Measurements from ENCODE around the gene CCSER1.
"Not testable (repeated sequence)": the region's sequence is repeated elsewhere in the genome, so short reads cannot be mapped to it uniquely, and the experiment has no call there.

CCSER1 gene

GRCh38 chr4:91519155-91519554 is 1392.0 kb downstream of the CCSER1 start:
- DNase-seq (ENCODE audit: low read depth, low spot score) = no peak

GRCh38 chr4:91525621-91526020 is 1398.4 kb downstream of the CCSER1 start:
- no peak for DNase-seq (ENCODE audit: low read depth, low spot score)

- no peak for DNase-seq (ENCODE audit: low read depth, low spot score)
These were observed 1399.9 kb downstream of the CCSER1 start for GRCh38 chr4:91527056-91527455.

- DNase-seq (ENCODE audit: low read depth, low spot score) = no peak
These were observed 1440.4 kb downstream of the CCSER1 start for GRCh38 chr4:91567594-91567993.

- no peak for DNase-seq (ENCODE audit: low read depth, low spot score)
These were observed 1450.7 kb downstream of the CCSER1 start for GRCh38 chr4:91577864-91578263.

GRCh38 chr4:91590260-91590659 is 1463.1 kb downstream of the CCSER1 start:
- no peak for DNase-seq (ENCODE audit: low read depth, low spot score)

DNA sequence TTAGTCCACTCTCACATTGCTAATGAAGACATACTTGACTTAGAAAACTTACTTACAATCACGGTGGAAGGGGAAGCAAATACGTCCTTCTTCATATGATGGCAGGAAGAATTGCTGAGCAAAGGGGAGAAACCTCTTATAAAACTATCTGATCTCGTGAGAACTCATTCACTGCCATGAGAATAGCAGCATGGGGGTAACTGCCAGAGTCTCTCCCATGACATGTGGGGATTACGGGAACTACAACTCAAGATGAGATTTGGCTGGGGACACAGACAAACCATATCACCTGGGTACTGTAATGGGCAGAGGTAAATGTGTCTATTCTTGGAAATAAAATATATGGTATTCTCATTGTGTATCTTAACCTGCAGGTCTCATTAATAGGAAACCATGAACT is 1464.9 kb downstream of the CCSER1 start:
- DNase-seq (ENCODE audit: low read depth, low spot score) = no peak

DNA sequence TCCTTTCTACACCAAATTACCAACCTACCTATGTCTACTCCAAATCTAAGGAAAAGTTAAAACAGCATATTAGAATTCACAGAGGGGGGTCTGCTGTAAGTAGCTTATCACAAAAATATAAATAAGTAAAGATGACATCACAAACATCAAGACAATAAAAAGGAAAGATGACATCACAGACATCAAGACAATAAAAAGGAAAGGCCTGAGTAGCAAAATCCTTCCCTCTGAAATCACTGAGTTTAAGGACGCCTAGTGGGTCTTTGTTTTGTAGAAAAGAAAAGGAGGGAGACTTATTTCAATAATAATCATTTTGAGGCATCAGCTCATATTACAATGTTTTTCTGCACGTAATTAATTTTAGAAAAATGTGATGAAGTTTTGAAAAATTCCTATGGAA is 1469.5 kb downstream of the CCSER1 start:
- no peak for DNase-seq (ENCODE audit: low read depth, low spot score)

GRCh38 chr4:91598696-91599095 is 1471.5 kb downstream of the CCSER1 start:
- no peak for DNase-seq (ENCODE audit: low read depth, low spot score)

DNA sequence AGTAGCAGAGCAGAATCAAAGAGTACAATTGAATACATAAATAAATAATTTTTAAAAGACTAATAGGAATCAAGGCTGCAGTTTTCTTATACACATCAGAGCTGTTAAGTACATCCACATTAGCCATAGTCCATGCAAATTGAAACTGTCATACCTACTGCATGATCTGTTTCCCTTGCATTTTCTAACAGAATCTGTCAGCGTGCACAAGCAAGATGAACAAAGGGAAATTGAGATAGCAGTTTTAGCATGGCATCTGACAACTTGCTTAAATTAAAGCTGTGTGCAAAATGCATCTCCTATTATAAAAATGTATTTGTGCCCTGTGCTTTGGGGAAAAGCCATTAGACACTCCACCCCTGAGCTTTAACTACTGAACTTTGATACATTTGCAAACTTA is 1473.1 kb downstream of the CCSER1 start:
- no peak for DNase-seq (ENCODE audit: low read depth, low spot score)

DNA sequence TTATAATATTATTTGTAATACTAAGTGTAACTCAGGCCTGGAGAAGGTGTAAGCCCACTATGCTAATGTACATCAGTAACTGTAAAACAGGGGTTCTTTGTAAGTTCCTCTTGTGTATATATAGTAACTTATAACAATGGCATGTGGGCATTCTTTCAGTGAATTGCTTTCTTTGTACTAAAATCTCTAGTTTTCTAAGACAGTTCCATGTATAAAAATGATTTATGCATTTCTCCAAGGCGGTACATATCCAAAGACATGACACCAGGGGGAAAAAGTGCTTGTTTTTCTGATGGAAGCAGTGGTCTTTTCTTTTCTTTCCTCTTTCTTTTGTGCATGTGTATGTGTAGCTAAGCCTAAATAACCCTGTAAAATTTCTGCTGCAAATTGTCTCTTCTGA is 1474.2 kb downstream of the CCSER1 start:
- no peak for DNase-seq (ENCODE audit: low read depth, low spot score)

DNA sequence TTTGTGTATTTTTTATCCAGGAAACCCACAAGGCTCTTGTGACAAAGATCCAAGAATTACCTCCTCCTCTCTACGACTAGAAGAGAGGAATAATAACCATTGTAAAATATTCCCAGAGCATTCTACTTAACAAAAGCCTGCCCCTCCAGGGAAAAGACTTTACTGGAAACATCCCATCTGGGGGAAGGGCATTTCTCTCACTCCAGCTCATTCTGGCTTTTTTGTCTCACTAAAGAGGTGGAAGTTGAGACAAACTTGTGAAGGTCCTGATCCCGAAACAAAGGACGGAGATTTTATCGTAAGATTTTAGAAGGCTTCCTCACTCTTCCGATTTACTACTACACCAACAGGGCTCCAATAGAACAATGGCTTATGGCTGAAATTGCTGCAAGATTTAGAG is 1484.6 kb downstream of the CCSER1 start:
- DNase-seq (ENCODE audit: low read depth, low spot score) = no peak

GRCh38 chr4:91620952-91621351 is 1493.8 kb downstream of the CCSER1 start:
- DNase-seq (ENCODE audit: low read depth, low spot score) = no peak

DNA sequence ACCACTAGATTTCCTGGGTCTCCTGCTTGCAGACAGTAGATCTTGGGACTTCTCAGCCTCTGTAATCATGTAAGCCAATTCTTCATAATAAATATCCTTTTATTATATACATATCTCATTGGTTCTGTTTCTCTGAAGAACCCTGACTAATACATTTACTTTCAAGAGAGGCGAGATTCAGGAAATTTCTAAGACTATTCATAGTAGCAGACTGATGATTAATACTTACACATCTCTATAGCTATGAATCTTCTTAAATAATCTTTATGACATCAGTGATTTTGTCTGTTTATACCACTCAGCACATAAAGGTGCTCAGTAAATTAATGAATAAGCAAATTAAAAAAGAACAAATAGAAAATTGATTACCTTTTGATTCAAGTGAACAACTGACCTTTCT is 1494.3 kb downstream of the CCSER1 start:
- DNase-seq (ENCODE audit: low read depth, low spot score) = no peak

DNA sequence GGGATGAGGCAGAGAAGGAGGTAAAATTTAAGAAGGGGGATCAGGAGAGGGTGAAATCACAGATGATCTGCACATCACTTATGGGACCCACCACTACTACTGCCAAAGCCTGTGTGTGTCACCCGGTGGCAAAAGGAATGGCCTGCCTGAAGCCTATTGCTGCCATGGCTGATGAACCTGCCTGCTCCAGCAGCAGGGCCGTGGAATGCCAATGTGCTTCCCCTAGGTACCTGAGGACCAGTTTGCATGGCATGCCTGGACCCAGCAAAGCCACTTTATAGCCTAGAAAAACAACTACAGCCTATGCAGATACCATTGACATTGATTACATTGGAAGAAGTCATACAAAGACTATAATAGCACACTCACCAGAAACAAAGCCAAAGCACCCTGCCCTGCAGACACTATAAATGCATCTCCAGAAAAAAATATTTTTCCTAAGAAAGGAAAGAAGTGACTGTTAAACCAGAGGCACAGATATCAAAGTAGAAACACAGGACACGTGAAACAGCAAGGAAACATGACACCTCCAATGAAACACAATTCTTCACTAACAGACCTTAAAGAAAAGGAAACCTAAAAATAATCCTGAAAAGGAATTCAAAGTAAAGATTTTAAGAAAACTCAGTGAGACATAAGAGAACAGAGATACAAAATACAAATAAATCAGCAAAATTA is 1495.9 kb downstream of the CCSER1 start:
- DNase-seq (ENCODE audit: low read depth, low spot score) = no peak

- not testable (repeated sequence) for DNase-seq (ENCODE audit: low read depth, low spot score)
These were observed 1496.4 kb downstream of the CCSER1 start for GRCh38 chr4:91623603-91623967.

DNA sequence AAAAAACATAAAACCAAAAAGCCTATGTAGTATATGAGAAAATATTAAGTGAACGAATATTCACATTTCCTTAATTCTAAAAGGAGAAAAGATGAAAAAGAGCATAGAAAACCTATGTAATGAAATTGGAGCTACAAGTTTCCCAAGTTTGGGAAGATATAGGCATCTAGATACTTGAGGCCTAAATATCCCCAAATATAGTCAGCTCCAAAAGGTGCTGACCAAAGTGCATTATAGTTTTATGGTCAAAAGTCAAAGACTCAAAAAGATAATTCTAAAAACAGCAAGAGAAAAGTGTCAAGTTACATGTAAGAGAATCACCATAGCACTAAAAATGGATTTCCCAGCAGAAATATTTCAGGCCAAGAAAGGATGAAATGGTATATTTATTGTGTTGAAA is 1502.9 kb downstream of the CCSER1 start:
- DNase-seq (ENCODE audit: low read depth, low spot score) = no peak

GRCh38 chr4:91630764-91631163 is 1503.6 kb downstream of the CCSER1 start:
- DNase-seq (ENCODE audit: low read depth, low spot score) = no peak

- no peak for DNase-seq (ENCODE audit: low read depth, low spot score)
These were observed 1504.1 kb downstream of the CCSER1 start for GRCh38 chr4:91631335-91631734.

- DNase-seq (ENCODE audit: low read depth, low spot score) = no peak
These were observed 1508.9 kb downstream of the CCSER1 start for GRCh38 chr4:91636083-91636482.

All from smooth muscle cell of the brain vasculature (primary cell).